ENCODE measurements around the gene PDZRN3. TPM values are rescaled to one million over a fixed set of nuclear protein-coding genes. Genes with fewer than 3 reads are reported as not detected.
A peak's percentile ranks its signal among the peaks of the same experiment; 100 is the strongest.

The PDZRN3 gene
- total RNA-seq, 1 donor from 2014 or later, result 19.8 TPM

DNA sequence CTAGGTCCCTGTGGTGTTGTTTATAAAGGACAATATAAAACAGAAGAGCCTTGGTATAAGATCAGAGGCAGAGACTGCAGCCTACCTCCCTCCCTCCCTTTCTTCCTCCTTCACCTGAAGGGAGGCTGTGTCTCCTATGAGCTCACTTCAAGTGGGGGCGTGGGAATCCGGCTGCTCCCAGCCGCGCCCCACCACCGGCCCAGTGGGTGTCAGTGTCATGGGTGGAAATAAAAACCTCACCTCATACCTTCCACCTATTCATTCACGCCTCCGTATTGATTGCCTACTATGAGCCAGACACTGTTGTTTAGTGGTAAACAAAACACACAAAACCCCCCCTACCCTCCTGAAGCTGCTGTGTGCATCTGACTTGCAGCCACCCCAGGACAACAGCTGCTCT lies 181.9 kb downstream of the PDZRN3 start:
- Histone ChIP-seq H3K4me1 (ENCODE audit: insufficient read depth, low read length) (no peaks in the 10 kb centered on the region), H3K4me3 (ENCODE audit: insufficient read depth, low read depth, low read length) (no peak overlapping the region), H4K20me1 (ENCODE audit: insufficient read depth, low read length) (peaks cover 9% of the 10 kb centered on the region), H3K79me2 (ENCODE audit: insufficient read depth, low read length) (no peaks in the 10 kb centered on the region), H3K27me3 (ENCODE audit: insufficient read depth, low read length) (peaks cover 4% of the 10 kb centered on the region), H3K9me3 (ENCODE audit: insufficient read depth, low read depth, low read length) (no peaks in the 10 kb centered on the region), H3K36me3 (ENCODE audit: insufficient read depth, low read length) (no peaks in the 10 kb centered on the region), H3K9ac (ENCODE audit: low read length) (no peak overlapping the region), H2AFZ (ENCODE audit: low read depth, low read length) (no peak overlapping the region), H3K27ac (ENCODE audit: low read depth, low read length) (no peak overlapping the region), H3K4me2 (ENCODE audit: low read length) (no peak overlapping the region)
- Mint-ChIP-seq H3K27ac (ENCODE audit: unreplicated experiment) (no peak overlapping the region), H3K4me1 (ENCODE audit: low read depth, unreplicated experiment) (peaks cover 8% of the 10 kb centered on the region), H3K4me3 (ENCODE audit: unreplicated experiment) (no peak overlapping the region), H3K9me3 (ENCODE audit: unreplicated experiment) (no peaks in the 10 kb centered on the region), H3K36me3 (ENCODE audit: low read depth, unreplicated experiment) (peaks cover 6% of the 10 kb centered on the region), H3K27me3 (ENCODE audit: low read depth, unreplicated experiment) (no peaks in the 10 kb centered on the region)
- FAIRE-seq, result no peak
- DNase-seq (ENCODE audit: low read depth), result no peak
- TF ChIP-seq EZH2 (IDR thresholded peaks at IDR 0.05; ENCODE audit: insufficient read depth, low read length) (no peak), CTCF (IDR thresholded peaks at IDR 0.05; ENCODE audit: insufficient read depth, low read depth, low read length) (no peak)

GRCh38 chr3:73442152-73442551 lies 182.6 kb downstream of the PDZRN3 start:
- TF ChIP-seq CTCF (IDR thresholded peaks at IDR 0.05; ENCODE audit: insufficient read depth, low read depth, low read length), result no peak
- TF ChIP-seq EZH2 (IDR thresholded peaks at IDR 0.05; ENCODE audit: insufficient read depth, low read length), result no peak
- Mint-ChIP-seq H3K27ac (ENCODE audit: unreplicated experiment) (no peak overlapping the region), H3K36me3 (ENCODE audit: low read depth, unreplicated experiment) (peaks cover 6% of the 10 kb centered on the region), H3K9me3 (ENCODE audit: unreplicated experiment) (no peaks in the 10 kb centered on the region), H3K4me1 (ENCODE audit: low read depth, unreplicated experiment) (peaks cover 8% of the 10 kb centered on the region), H3K4me3 (ENCODE audit: unreplicated experiment) (no peak overlapping the region), H3K27me3 (ENCODE audit: low read depth, unreplicated experiment) (no peaks in the 10 kb centered on the region)
- FAIRE-seq, result peak; percentile 67
- no peak overlapping the region for H3K27ac ChIP-seq (ENCODE audit: low read depth, low read length)
- no peak overlapping the region for H3K4me3 ChIP-seq (ENCODE audit: insufficient read depth, low read depth, low read length)
- no peaks in the 10 kb centered on the region for H3K79me2 ChIP-seq (ENCODE audit: insufficient read depth, low read length)
- no peak for DNase-seq (ENCODE audit: low read depth)
- H3K36me3 ChIP-seq (ENCODE audit: insufficient read depth, low read length), result no peaks in the 10 kb centered on the region
- H3K4me2 ChIP-seq (ENCODE audit: low read length), result no peak overlapping the region
- no peaks in the 10 kb centered on the region for H3K9me3 ChIP-seq (ENCODE audit: insufficient read depth, low read depth, low read length)
- H3K9ac ChIP-seq (ENCODE audit: low read length), result no peak overlapping the region
- H4K20me1 ChIP-seq (ENCODE audit: insufficient read depth, low read length), result peaks cover 1% of the 10 kb centered on the region
- H3K27me3 ChIP-seq (ENCODE audit: insufficient read depth, low read length), result no peaks in the 10 kb centered on the region
- no peaks in the 10 kb centered on the region for H3K4me1 ChIP-seq (ENCODE audit: insufficient read depth, low read length)
- no peak overlapping the region for H2AFZ ChIP-seq (ENCODE audit: low read depth, low read length)

GRCh38 chr3:73437828-73438227 lies 186.9 kb downstream of the PDZRN3 start:
- H3K27me3 Mint-ChIP-seq (ENCODE audit: low read depth, unreplicated experiment), result no peaks in the 10 kb centered on the region
- Histone ChIP-seq H3K27ac (ENCODE audit: low read depth, low read length) (no peak overlapping the region), H3K4me1 (ENCODE audit: insufficient read depth, low read length) (no peaks in the 10 kb centered on the region), H3K27me3 (ENCODE audit: insufficient read depth, low read length) (peaks cover 3% of the 10 kb centered on the region), H2AFZ (ENCODE audit: low read depth, low read length) (no peak overlapping the region), H3K4me2 (ENCODE audit: low read length) (no peak overlapping the region), H4K20me1 (ENCODE audit: insufficient read depth, low read length) (no peaks in the 10 kb centered on the region), H3K4me3 (ENCODE audit: insufficient read depth, low read depth, low read length) (no peak overlapping the region), H3K9me3 (ENCODE audit: insufficient read depth, low read depth, low read length) (no peaks in the 10 kb centered on the region), H3K79me2 (ENCODE audit: insufficient read depth, low read length) (no peaks in the 10 kb centered on the region), H3K9ac (ENCODE audit: low read length) (no peak overlapping the region), H3K36me3 (ENCODE audit: insufficient read depth, low read length) (no peaks in the 10 kb centered on the region)
- H3K36me3 Mint-ChIP-seq (ENCODE audit: low read depth, unreplicated experiment), result peaks cover 3% of the 10 kb centered on the region
- no peaks in the 10 kb centered on the region for H3K9me3 Mint-ChIP-seq (ENCODE audit: unreplicated experiment)
- no peak overlapping the region for H3K4me3 Mint-ChIP-seq (ENCODE audit: unreplicated experiment)
- H3K27ac Mint-ChIP-seq (ENCODE audit: unreplicated experiment), result no peak overlapping the region
- no peak for DNase-seq (ENCODE audit: low read depth)
- no peak for TF ChIP-seq CTCF (IDR thresholded peaks at IDR 0.05; ENCODE audit: insufficient read depth, low read depth, low read length)
- TF ChIP-seq EZH2 (IDR thresholded peaks at IDR 0.05; ENCODE audit: insufficient read depth, low read length), result no peak
- H3K4me1 Mint-ChIP-seq (ENCODE audit: low read depth, unreplicated experiment), result peaks cover 12% of the 10 kb centered on the region
- no peak for FAIRE-seq

Measured in astrocyte (in vitro differentiated cells and primary cell).